GM21360 (cell line): Measurements from ENCODE around the gene BTNL8.
A peak's percentile ranks its signal among the peaks of the same experiment; 100 is the strongest.

Experiments used
- ATAC-seq: cut with Tn5 transposase; IDR thresholded peaks from one replicate; pipeline ENCODE4 v1.9.1; 2021; ENCODE audit warnings: mild to moderate bottlenecking, moderate library complexity; ENCODE audit not compliant: unreplicated experiment

Gene BTNL8, protein sequence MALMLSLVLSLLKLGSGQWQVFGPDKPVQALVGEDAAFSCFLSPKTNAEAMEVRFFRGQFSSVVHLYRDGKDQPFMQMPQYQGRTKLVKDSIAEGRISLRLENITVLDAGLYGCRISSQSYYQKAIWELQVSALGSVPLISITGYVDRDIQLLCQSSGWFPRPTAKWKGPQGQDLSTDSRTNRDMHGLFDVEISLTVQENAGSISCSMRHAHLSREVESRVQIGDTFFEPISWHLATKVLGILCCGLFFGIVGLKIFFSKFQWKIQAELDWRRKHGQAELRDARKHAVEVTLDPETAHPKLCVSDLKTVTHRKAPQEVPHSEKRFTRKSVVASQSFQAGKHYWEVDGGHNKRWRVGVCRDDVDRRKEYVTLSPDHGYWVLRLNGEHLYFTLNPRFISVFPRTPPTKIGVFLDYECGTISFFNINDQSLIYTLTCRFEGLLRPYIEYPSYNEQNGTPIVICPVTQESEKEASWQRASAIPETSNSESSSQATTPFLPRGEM

GRCh38 chr5:180898621-180899246 lies at the start of gene BTNL8:
BTNL8 (plus strand) TSS chr5:180899159; CDS start chr5:180899311, 152 bp downstream.
- no peak for ATAC-seq

DNA sequence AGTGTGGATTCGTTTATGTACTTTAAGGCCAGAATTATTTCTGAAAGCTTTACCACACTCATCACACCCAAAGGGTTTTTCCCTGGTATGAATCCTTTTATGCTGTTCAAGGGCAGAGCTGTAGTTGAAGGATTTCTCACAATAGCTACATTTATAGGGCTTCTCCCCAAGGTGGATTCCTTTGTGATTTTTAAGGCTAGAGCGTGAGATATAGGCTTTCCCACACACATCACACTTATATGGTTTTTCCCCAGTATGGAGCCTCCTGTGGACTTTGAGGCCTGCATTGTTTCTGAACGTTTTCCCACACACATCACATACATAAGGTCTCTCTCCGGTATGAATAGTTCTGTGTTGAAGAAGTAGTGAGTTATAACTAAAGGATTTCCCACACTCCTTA lies 49.1 kb upstream of the BTNL8 start:
- no peak for ATAC-seq

DNA sequence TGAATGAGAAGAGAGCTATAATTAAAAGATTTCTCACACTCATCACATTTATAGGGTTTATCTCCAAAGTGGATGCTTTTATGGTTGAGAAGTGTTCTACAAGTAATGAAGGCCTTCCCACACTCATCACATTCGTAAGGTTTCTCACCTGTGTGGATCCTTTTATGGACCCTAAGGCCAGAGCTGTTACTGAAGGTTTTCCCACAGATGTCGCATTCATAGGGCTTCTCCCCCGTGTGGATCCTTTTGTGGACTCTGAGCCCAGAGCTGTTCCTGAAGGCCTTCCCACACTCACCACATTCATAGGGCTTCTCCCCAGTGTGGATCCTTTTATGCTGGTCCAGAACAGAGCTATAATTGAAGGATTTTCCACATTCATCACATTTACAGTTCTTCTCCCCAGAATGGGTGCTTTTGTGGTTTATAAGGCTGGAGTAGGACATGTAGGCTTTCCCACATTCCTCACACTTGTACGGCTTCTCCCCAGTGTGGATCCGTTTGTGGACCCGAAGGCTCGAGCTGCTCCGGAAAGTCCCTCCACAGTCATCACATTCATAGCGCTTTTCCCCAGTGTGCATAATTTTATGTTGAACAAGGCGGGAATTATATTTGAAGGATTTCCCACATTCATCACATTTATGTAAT lies 48.4 kb upstream of the BTNL8 start:
- ATAC-seq: no peak

DNA sequence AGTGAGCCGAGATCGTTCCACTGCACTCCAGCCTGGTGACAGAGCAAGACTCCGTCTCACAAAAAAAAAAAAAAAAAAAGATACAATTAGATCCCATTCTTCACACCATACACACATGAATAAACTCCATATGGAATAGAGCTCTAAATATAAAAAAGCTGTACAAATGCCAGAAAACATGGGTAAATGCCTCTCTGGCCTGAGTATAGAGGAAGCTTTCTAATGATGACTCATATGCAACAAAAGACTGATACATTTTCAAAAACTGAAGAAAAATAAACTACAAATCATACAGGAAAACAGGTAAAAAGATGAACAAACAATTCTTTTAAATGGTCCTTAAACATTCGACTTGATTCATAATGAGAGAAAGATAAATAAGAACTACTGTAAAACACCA lies 46.5 kb upstream of the BTNL8 start:
- ATAC-seq: no peak

- ATAC-seq: no peak
These were observed 45.7 kb upstream of the BTNL8 start for GRCh38 chr5:180853121-180853847.

DNA sequence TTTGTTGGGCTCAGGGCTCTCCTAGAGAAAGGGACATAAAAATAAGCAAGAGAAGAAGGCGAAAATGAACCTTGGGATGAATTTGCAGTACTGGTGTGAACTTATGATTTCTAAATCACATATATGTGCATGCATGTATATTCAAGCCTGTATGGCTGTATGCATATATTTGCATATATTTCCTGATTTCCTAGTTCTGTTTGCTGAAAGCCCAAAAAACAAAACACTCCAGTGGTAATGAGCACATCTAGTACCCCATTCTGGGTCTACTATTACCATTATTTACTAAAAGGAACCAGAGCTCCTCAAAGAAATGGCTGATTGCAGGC lies 45.1 kb upstream of the BTNL8 start:
- no peak for ATAC-seq

DNA sequence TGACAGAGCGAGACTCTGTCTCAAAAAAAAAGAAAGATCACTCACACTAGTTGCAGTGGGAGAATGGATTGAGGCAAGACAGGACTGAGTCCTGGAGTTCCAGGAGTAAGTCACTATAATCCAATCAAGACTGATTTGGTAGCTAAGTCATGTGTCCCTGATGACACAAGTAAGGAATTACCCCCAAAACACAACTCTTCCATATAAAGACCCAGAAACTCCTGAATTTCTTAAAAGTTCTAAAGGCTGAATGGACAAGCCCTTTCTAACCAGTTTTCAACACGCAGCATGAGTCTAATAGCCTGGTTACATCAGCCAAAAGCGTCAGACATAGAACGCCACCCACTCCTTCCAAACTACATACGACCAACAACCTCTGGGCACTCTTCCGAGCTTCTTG lies 40.4 kb upstream of the BTNL8 start:
- ATAC-seq: no peak

- peak; percentile 30 for ATAC-seq
These were observed 38.6 kb upstream of the BTNL8 start for GRCh38 chr5:180860273-180860886.

- ATAC-seq: peak; percentile 87
These were observed 37.8 kb upstream of the BTNL8 start, which contains the start of gene ZFP62 for GRCh38 chr5:180860887-180861822. ZFP62 (minus strand) TSS chr5:180861276; CDS start chr5:180861219, 57 bp downstream.

DNA sequence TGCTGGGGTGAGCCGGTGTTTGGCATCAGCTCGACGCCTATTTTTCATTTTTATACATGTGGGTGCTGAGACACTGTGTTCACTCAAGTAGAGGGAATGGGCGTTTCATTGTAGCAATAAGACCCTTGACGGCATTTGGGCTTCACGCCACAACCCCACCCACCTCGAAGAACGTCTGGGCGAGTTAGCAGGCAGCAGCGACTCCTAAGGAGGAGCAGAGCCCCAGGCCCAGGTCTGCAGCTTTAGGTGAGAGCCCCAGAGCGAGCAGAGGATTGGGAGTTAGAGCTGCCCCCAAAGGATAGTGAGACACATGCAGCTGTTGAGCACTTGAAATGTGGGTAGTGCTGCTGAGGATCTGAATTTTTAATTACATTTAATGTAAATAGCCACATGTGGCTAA lies 36.3 kb upstream of the BTNL8 start:
- no peak for ATAC-seq

DNA sequence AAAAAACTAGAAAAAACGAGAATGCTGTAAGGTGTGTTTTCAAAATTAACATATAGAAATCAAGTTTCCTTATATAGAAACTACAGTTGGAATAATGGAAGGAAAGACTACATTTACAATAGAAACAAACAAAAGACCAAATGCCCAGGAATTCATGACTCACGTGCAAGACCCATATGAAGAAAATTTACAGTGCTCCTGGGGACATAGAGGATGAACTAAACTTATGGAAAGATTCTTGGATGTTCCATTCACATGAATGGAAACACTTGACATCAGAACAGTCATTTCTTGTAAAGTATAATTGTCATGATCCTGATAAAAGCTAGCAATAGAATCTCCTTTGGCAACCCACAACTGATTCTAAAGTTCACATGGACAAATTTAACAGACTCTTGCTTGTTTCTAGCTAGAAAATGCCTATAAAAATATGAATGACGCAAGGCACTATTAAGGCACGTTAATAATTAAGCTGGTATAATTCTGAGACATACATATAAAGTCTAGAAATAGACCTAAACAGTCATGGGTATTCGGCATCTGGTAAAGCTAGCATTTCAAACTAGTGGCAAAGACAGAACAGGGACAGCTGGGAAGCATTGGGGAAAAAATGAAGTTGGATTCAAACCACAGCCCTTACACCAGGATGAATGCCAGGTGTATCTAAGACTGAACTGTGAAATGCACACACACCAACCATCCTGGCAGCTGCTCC lies 32.8 kb upstream of the BTNL8 start:
- no peak for ATAC-seq

GRCh38 chr5:180866985-180867384 lies 32.0 kb upstream of the BTNL8 start:
- ATAC-seq: no peak

GRCh38 chr5:180868960-180869359 lies 30.0 kb upstream of the BTNL8 start:
- ATAC-seq: no peak

- ATAC-seq: no peak
These were observed 29.4 kb upstream of the BTNL8 start for GRCh38 chr5:180869587-180869986.

DNA sequence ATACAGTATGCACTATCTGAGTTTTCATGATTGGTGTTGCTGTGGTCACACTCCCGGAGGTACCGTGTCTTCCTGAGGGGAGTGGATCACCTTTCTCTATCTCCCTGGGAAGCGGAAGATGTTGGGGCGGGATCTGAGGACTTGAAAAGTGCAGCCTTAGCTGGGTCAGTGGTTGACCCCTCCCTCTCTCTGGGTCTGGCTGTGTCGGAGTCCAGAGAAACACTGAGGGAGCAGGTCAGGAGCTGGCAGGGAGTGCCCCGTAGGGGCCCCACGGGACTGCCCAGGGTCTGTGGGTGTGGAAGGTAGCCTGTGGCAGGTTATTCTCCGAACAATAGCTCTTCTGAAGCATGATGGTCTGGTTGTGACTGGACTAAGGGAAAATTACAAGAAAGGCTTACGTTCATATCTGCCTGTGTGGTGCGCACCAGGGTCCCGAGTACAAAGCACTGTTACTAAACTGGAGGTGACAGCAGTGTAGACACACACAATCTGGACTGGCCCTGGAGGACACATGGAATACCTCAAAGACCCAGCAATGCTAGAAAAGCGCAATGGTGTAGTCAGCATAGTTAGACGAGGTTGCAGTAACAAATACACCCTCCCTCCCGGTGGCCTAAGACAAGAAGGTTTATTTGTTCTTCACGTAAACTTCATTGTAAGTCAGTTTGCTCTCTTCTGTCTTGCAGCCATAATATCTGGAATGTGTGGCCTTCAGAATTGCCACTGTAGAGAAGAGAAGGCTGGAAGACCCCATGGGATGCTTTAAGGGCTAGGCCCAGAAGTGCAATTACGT lies 28.5 kb upstream of the BTNL8 start:
- no peak for ATAC-seq

DNA sequence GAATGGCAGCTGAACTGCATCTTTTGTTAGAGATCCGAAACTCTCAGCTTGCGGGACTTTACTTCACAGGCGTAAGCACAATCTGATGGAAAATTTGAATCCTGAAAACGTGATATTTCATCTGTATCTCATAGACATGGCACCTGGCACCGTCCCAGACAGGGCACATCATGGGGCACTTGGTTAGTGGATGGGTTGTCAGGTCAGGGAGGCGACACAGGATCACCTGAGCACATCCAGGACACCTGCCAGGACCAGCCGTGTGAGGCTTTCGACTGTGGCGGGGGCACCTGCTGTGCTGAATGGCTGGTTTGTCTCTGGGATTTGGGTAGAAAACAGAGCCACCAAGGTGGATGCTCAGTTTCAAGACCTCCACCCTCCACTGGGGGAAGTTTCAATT lies 26.5 kb upstream of the BTNL8 start:
- no peak for ATAC-seq

GRCh38 chr5:180873615-180874520 lies 25.1 kb upstream of the BTNL8 start:
- ATAC-seq: no peak
